Thyroid gland (tissue), 4 donors: ENCODE data around the gene TMEM263. TPM values are rescaled to one million over a fixed set of nuclear protein-coding genes. Genes with fewer than 3 reads are reported as not detected.
A peak's percentile ranks its signal among the peaks of the same experiment; 100 is the strongest.

Experiments
- DNase-seq, 2 donors: peaks; one replicate each; pipeline ENCODE4 v3.0.0-alpha.2; 2019
- H3K27ac ChIP-seq, 3 donors: fragments of 200-600 bp; sonication (generic); 1 replicate in 2 of 3; 2 replicates in 1 of 3; pipeline ENCODE4 v1.5.1; 2016 to 2019; ENCODE audit warnings: mild to moderate bottlenecking in 1 of 3, moderate library complexity in 1 of 3
- H3K27me3 ChIP-seq: fragments of 200-600 bp; sonication (generic); one replicate; pipeline ENCODE4 v1.5.1; 2019
- H3K36me3 ChIP-seq, 2 donors: fragments of 200-600 bp; sonication (generic); one replicate each; pipeline ENCODE4 v1.5.1; 2016 to 2019
- H3K4me1 ChIP-seq, 2 donors: fragments of 200-600 bp; sonication (generic); one replicate each; pipeline ENCODE4 v1.5.1; 2017 to 2019
- H3K4me3 ChIP-seq, 3 donors: fragments of 200-600 bp; sonication (generic); replicated peaks in 1 of 3; 1 replicate in 2 of 3; 2 replicates in 1 of 3; pipeline ENCODE4 v1.5.1; 2016; ENCODE audit warnings: mild to moderate bottlenecking in 1 of 3
- H3K9me3 ChIP-seq: fragments of 200-600 bp; sonication (generic); one replicate; pipeline ENCODE4 v1.5.1; 2017
- POLR2A ChIP-seq, 2 donors: fragments of 450-650 bp; IDR thresholded peaks; one replicate each; pipeline ENCODE4 v1.6.1; 2017; ENCODE audit warnings: antibody characterized with exemption in 2 of 2, mild to moderate bottlenecking in 2 of 2, moderate library complexity in 1 of 2
- WGBS, 2 donors: methylation state at CpG; one replicate each; pipeline ENCODE4 v1.1.5; 2017; 5-methylcytosine and 5-hydroxymethylcytosine counted together
- intact Hi-C: fragments of 100-400 bp; cut with DNase I; formaldehyde crosslinking; loops from one replicate; pipeline ENCODE4 v1.15.1; 2023
- total RNA-seq, 4 donors: library from RNA; depleted of rRNA; stranded (reverse); fragments of >200 nt; gene quantifications; one replicate each; pipeline ENCODE4 v1.2.3, GENCODE V29; 2016
- TF ChIP-seq, protein P1 (sequence below), 6 experiments: fragments of 200-600 bp in 3 of 6; fragments of 450-650 bp in 3 of 6; sonication (generic) in 3 of 6; IDR thresholded peaks; one replicate each; pipeline ENCODE4 v1.5.1; 2016 to 2019; ENCODE audit warnings: antibody characterized with exemption in 6 of 6, mild to moderate bottlenecking in 2 of 6, inconsistent platforms in 1 of 6, moderate library complexity in 1 of 6

Gene TMEM263
- total RNA-seq, 4 donors from 2014 or later = 74.3 to 91.0 (median 81.9) TPM

GRCh38 chr12:107011519-107011918, 55.8 kb downstream of the TMEM263 start:
- Histone ChIP-seq H3K27ac (no peak overlapping the region), H3K4me1 (no peaks in the 10 kb centered on the region), H3K36me3 (no peaks in the 10 kb centered on the region), H3K27me3 (no peaks in the 10 kb centered on the region), H3K9me3 (no peaks in the 10 kb centered on the region), H3K4me3 (no peak overlapping the region)
- no peak for TF ChIP-seq POLR2A (IDR thresholded peaks at IDR 0.05)
- TF ChIP-seq, protein P1, sequence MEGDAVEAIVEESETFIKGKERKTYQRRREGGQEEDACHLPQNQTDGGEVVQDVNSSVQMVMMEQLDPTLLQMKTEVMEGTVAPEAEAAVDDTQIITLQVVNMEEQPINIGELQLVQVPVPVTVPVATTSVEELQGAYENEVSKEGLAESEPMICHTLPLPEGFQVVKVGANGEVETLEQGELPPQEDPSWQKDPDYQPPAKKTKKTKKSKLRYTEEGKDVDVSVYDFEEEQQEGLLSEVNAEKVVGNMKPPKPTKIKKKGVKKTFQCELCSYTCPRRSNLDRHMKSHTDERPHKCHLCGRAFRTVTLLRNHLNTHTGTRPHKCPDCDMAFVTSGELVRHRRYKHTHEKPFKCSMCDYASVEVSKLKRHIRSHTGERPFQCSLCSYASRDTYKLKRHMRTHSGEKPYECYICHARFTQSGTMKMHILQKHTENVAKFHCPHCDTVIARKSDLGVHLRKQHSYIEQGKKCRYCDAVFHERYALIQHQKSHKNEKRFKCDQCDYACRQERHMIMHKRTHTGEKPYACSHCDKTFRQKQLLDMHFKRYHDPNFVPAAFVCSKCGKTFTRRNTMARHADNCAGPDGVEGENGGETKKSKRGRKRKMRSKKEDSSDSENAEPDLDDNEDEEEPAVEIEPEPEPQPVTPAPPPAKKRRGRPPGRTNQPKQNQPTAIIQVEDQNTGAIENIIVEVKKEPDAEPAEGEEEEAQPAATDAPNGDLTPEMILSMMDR (IDR thresholded peaks at IDR 0.05) = no peak
- no peak for DNase-seq
- 90 to 99% methylated on average over 2 of the region's 2 CpGs for WGBS, 2 donors
- intact Hi-C loops = no loop called here

DNA sequence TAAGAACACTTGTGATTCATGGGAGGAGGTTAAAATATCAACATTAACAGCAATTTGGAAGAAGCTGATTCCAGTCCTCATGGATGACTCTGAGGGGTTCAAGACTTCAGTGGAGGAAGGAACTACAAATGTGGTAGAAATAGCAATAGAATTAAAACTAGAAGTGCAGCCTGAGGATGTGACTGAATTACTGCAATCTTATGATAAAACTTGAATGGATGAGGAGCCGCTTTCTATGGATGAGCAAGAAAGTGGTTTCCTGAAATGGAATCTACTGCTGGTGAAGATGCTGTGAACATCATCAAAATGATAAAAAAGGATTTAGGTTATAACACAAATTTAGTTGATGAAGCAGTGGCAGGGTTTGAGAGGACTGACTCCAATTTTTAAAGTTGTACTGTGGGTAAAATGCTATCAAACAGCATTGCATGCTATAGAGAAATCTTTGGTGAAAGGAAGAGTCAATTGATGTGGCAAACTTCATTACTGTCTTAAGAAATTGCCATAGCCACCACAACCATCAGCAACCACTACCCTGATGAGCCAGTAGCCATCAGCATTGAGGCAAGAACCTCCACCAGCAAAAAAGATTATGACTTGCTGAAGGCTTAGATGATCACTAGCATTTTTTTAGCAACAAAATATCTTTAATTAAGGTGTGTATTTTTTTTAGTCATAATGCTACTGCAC, 57.2 kb downstream of the TMEM263 start:
- H3K4me3 ChIP-seq = no peak overlapping the region
- intact Hi-C loops = no loop called here
- H3K4me1 ChIP-seq = no peaks in the 10 kb centered on the region
- no peaks in the 10 kb centered on the region for H3K27me3 ChIP-seq
- 97 to 98% methylated on average over 1 of the region's 1 CpG for WGBS, 2 donors
- TF ChIP-seq POLR2A (IDR thresholded peaks at IDR 0.05) = no peak
- TF ChIP-seq, protein P1 (IDR thresholded peaks at IDR 0.05) = no peak
- DNase-seq = no peak
- H3K36me3 ChIP-seq = no peaks in the 10 kb centered on the region
- H3K27ac ChIP-seq = no peak overlapping the region
- no peaks in the 10 kb centered on the region for H3K9me3 ChIP-seq

DNA sequence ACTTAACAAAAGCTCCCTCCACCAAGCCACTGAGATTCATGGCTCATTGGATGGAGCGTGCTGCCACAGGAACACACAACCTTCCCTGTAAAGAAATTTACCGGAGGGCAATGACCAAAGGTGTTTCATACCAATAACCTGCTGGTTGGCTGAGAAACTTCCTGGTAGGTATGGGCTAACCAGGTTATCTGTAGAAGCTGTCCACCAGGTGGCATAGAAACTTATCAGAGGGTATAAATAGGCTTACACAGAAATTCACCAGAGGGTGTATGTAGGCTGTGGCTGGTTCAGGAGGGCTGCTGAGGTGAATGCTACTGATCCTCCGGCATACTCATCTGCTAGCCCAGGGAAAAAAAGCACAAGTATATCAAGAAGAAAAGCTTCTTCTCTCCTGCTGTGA, 58.3 kb downstream of the TMEM263 start:
- WGBS, 2 donors = 64 to 75% methylated on average over 3 of the region's 3 CpGs
- intact Hi-C loops = no loop called here

DNA sequence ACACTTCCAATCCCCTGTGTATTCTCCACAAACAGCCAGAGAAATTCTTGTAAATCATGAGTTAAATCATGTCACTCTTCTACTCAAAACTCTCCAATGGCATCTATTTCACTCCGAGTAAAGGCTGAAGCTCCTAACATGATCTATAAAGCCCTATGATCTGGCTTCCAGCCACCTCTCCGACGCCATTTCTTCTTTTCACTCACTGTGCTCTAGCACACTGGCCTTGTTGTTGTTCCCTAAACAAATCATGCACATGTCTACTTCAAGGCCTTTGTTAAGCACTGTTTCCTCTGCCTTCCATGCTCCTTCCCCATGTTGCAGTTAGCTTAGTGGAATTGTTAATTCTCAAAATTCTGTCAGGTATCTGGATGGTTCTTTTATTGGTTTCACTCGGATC, 61.3 kb downstream of the TMEM263 start:
- 91 to 92% methylated on average over 4 of the region's 4 CpGs for WGBS, 2 donors
- intact Hi-C loops = no loop called here
- DNase-seq = no peak
- H3K9me3 ChIP-seq = no peaks in the 10 kb centered on the region
- H3K27me3 ChIP-seq = no peaks in the 10 kb centered on the region
- no peaks in the 10 kb centered on the region for H3K36me3 ChIP-seq
- H3K4me1 ChIP-seq = no peaks in the 10 kb centered on the region
- no peak overlapping the region for H3K27ac ChIP-seq
- TF ChIP-seq, protein P1 (IDR thresholded peaks at IDR 0.05) = no peak
- no peak for TF ChIP-seq POLR2A (IDR thresholded peaks at IDR 0.05)
- H3K4me3 ChIP-seq = no peak overlapping the region

More for the DNA sequence above, 58.3 kb downstream of the TMEM263 start:
- H3K36me3 ChIP-seq = no peaks in the 10 kb centered on the region
- no peaks in the 10 kb centered on the region for H3K9me3 ChIP-seq
- no peaks in the 10 kb centered on the region for H3K27me3 ChIP-seq
- no peak for TF ChIP-seq POLR2A (IDR thresholded peaks at IDR 0.05)
- TF ChIP-seq, protein P1 (IDR thresholded peaks at IDR 0.05) = peak in 4 of 6 experiments; percentile 42 to 69 (median 56)
- no peak overlapping the region for H3K27ac ChIP-seq
- peak; percentile 36 to 39 for DNase-seq
- H3K4me1 ChIP-seq = no peaks in the 10 kb centered on the region
- no peak overlapping the region for H3K4me3 ChIP-seq

- WGBS, 2 donors = 86 to 91% methylated on average over 2 of the region's 2 CpGs
- TF ChIP-seq POLR2A (IDR thresholded peaks at IDR 0.05) = no peak
- TF ChIP-seq, protein P1 (IDR thresholded peaks at IDR 0.05) = no peak
- Histone ChIP-seq H3K36me3 (no peaks in the 10 kb centered on the region), H3K4me1 (no peaks in the 10 kb centered on the region), H3K27ac (no peak overlapping the region), H3K4me3 (no peak overlapping the region), H3K27me3 (no peaks in the 10 kb centered on the region), H3K9me3 (no peaks in the 10 kb centered on the region)
- intact Hi-C loops = no loop called here
- DNase-seq = no peak
These were observed 63.8 kb downstream of the TMEM263 start for GRCh38 chr12:107019546-107019945.
